GM12878 (cell line): ENCODE data around the gene INHBA. TPM values are rescaled to one million over a fixed set of nuclear protein-coding genes. Genes with fewer than 3 reads are reported as not detected.

ENCODE experiments used
- ATAC-seq: fragments of 200-7000 bp; cut with Tn5 transposase; 3 replicates; pipeline ENCODE4 v1.9.1; 2020; ENCODE audit warnings: mild to moderate bottlenecking, moderate library complexity
- BruUV-seq: library from RNA; stranded (reverse); fragments of 400-500 nt; replicated peaks from 2 replicates; lab custom pipeline; 2021; lab: Mats Ljungman, UMichigan
- CTCF ChIA-PET: fragments of 300-600 bp; sonication (Branson Sonifier 250); formaldehyde crosslinking; extraction: SDS; loops from one replicate; lab custom pipeline; 2021; ENCODE audit warnings: inconsistent platforms; lab: Yijun Ruan, JAX
- POLR2A ChIA-PET: fragments of 350-600 bp; formaldehyde crosslinking; extraction: SDS; loops from one replicate; lab custom pipeline; 2021; ENCODE audit warnings: inconsistent platforms; lab: Charles Lee
- RAD21 ChIA-PET: fragments of 300-600 bp; sonication (Branson Sonifier 250); formaldehyde crosslinking; loops from one replicate; lab custom pipeline; 2023; ENCODE audit warnings: antibody characterized with exemption; ENCODE audit not compliant: unreplicated experiment; lab: Charles Lee
- SMC1A ChIA-PET: fragments of 300-600 bp; sonication (Branson Sonifier 250); formaldehyde crosslinking; loops from one replicate; lab custom pipeline; 2023; ENCODE audit not compliant: unreplicated experiment, uncharacterized antibody; lab: Charles Lee
- DNase-seq: peaks from one replicate; pipeline ENCODE4 v3.0.0-alpha.2; 2011; ENCODE audit warnings: low read depth, low spot score
- FAIRE-seq: peaks from 3 replicates; lab custom pipeline; 2011; peaks lifted over from hg19 to GRCh38; lab: Jason Lieb, UNC
- H2AFZ ChIP-seq: 2 replicates; pipeline ENCODE4 v1.6.0; 2011; ENCODE audit warnings: low read depth, low read length, control low read depth; ENCODE audit not compliant: control insufficient read depth
- H3K27ac ChIP-seq: 2 replicates; pipeline ENCODE4 v1.5.1; 2011; ENCODE audit warnings: control low read depth; ENCODE audit not compliant: control insufficient read depth, insufficient read depth
- H3K27me3 ChIP-seq, 2 experiments: replicated peaks in 1 of 2; 2 replicates each; pipeline versions ENCODE4 v1.6.0 to v1.6.1; 2011; ENCODE audit warnings: low read length in 1 of 2; ENCODE audit not compliant: control insufficient read depth in 2 of 2, insufficient read depth in 2 of 2
- H3K36me3 ChIP-seq, 2 experiments: 2 replicates each; pipeline ENCODE4 v1.5.1; 2011; ENCODE audit warnings: low read length in 1 of 2; ENCODE audit not compliant: control insufficient read depth in 2 of 2, insufficient read depth in 2 of 2
- H3K4me1 ChIP-seq: 2 replicates; pipeline ENCODE4 v1.6.1; 2011; ENCODE audit warnings: mild to moderate bottlenecking, low read length, moderate library complexity, mixed read lengths; ENCODE audit not compliant: control insufficient read depth, insufficient read depth
- H3K4me2 ChIP-seq: 2 replicates; pipeline ENCODE4 v1.6.0; 2011; ENCODE audit warnings: control low read depth; ENCODE audit not compliant: control insufficient read depth, insufficient read depth
- H3K4me3 ChIP-seq: fragments of 200-600 bp; sonication (generic); 2 replicates; pipeline ENCODE4 v1.5.1; 2016
- H3K79me2 ChIP-seq: 2 replicates; pipeline ENCODE4 v1.6.0; 2011; ENCODE audit warnings: low read length; ENCODE audit not compliant: control insufficient read depth, insufficient read depth
- H3K9ac ChIP-seq: 2 replicates; pipeline ENCODE4 v1.8.0; 2011; ENCODE audit warnings: low read length, control low read depth, mixed read lengths; ENCODE audit not compliant: control insufficient read depth, insufficient read depth
- H3K9me3 ChIP-seq: replicated peaks from 3 replicates; pipeline ENCODE4 v1.5.1; 2011; ENCODE audit warnings: mild to moderate bottlenecking, low read length; ENCODE audit not compliant: control insufficient read depth, insufficient read depth
- H4K20me1 ChIP-seq: 2 replicates; pipeline ENCODE4 v1.6.0; 2011; ENCODE audit not compliant: control insufficient read depth, insufficient read depth
- BCLAF1 ChIP-seq: fragments of 450-650 bp; IDR thresholded peaks from 2 replicates; pipeline ENCODE4 v1.6.1; 2017; ENCODE audit warnings: antibody characterized with exemption, mild to moderate bottlenecking, moderate library complexity
- BHLHE40 ChIP-seq, 2 experiments: fragments of 450-650 bp in 1 of 2; IDR thresholded peaks; 2 replicates each; pipeline ENCODE4 v1.6.1; 2011 to 2017; ENCODE audit warnings: low read depth in 2 of 2, borderline replicate concordance in 1 of 2, improper control_type of control experiment in 1 of 2, low read length in 1 of 2, mild to moderate bottlenecking in 1 of 2
- CHD1 ChIP-seq: IDR thresholded peaks from 2 replicates; pipeline ENCODE4 v1.6.1; 2012; ENCODE audit warnings: low read depth, low read length, improper control_type of control experiment
- KDM1A ChIP-seq: fragments of 200-600 bp; sonication (generic); IDR thresholded peaks from 2 replicates; pipeline ENCODE4 v1.6.1; 2016; ENCODE audit warnings: borderline replicate concordance
- MYC ChIP-seq: IDR thresholded peaks from 2 replicates; pipeline ENCODE4 v1.6.1; 2011; ENCODE audit warnings: mild to moderate bottlenecking, low read length, moderate library complexity, inconsistent platforms; ENCODE audit not compliant: insufficient read depth, insufficient replicate concordance, insufficient read length, severe bottlenecking
- NBN ChIP-seq: fragments of 450-650 bp; IDR thresholded peaks from 2 replicates; pipeline ENCODE4 v1.6.1; 2016
- NR2C1 ChIP-seq: fragments of 450-650 bp; IDR thresholded peaks from 2 replicates; pipeline ENCODE4 v1.6.1; 2017; ENCODE audit warnings: antibody characterized with exemption, mild to moderate bottlenecking, moderate library complexity
- PAX8 ChIP-seq: fragments of 450-650 bp; IDR thresholded peaks from 2 replicates; pipeline ENCODE4 v1.6.1; 2017; ENCODE audit warnings: mild to moderate bottlenecking, moderate library complexity
- POLR2A ChIP-seq: IDR thresholded peaks from 2 replicates; pipeline ENCODE4 v1.6.1; 2011; ENCODE audit warnings: low read depth, mild to moderate bottlenecking, low read length
- SPI1 ChIP-seq: IDR thresholded peaks from 2 replicates; pipeline ENCODE4 v1.6.1; 2011; ENCODE audit warnings: low read depth, mild to moderate bottlenecking, low read length, moderate library complexity, borderline replicate concordance; ENCODE audit not compliant: insufficient read depth
- TCF3 ChIP-seq: IDR thresholded peaks from 2 replicates; pipeline ENCODE4 v1.6.1; 2012; ENCODE audit warnings: low read depth, mild to moderate bottlenecking, low read length, borderline replicate concordance; ENCODE audit not compliant: insufficient read depth
- WGBS: methylation state at CpG from one replicate; pipeline ENCODE4 v1.1.6; 2016; ENCODE audit warnings: low lambda C conversion rate; ENCODE audit not compliant: insufficient replicate concordance, insufficient coverage; ENCODE audit errors: missing lambda C conversion rate; 5-methylcytosine and 5-hydroxymethylcytosine counted together
- in situ Hi-C: fragments of 300-500 bp; cut with MboI; formaldehyde crosslinking; loops from 9 replicates; pipeline ENCODE4 v1.14.3; 2018; ENCODE audit warnings: mixed read lengths
- intact Hi-C: fragments of 100-400 bp; cut with micrococcal nuclease; formaldehyde crosslinking; loops from one replicate; pipeline ENCODE4 v1.14.2; 2022; ENCODE audit not compliant: unreplicated experiment
- polyA plus RNA-seq, 11 experiments: library from polyadenylated mRNA; depleted of rRNA in 4 of 11; unstranded in 6 of 11; stranded (reverse) in 5 of 11; fragments of >200 nt; fragmentation: Nextera tagmentation in 4 of 11; fragmentation: Illumina TruSeq in 1 of 11; extraction: Ambion mirVana in 4 of 11; extraction: Trizol in 1 of 11; gene quantifications; 1 replicate in 1 of 11; 2 replicates in 10 of 11; pipeline versions ENCODE4 v1.2.1 to v1.2.3, GENCODE V29; 2011 to 2016; ENCODE audit warnings: inconsistent platforms in 2 of 11, missing spikeins in 2 of 11, low read depth in 1 of 11
- total RNA-seq, 4 experiments: library from RNA; depleted of rRNA in 3 of 4; stranded (reverse); fragments of >200 nt in 3 of 4; fragmentation: Illumina TruSeq in 1 of 4; extraction: Trizol in 1 of 4; gene quantifications; 2 replicates each; pipeline versions ENCODE4 v1.2.1 to v1.2.3, GENCODE V29; 2013 to 2021
- TF ChIP-seq, protein P1 (sequence below): IDR thresholded peaks from 2 replicates; pipeline ENCODE4 v1.6.1; 2012; ENCODE audit warnings: improper control_type of control experiment, low read depth, low read length; ENCODE audit not compliant: insufficient replicate concordance

Gene INHBA
- total and polyA plus RNA-seq, 10 of the 15 experiments (the other 5 are each of a cell fraction or from before 2014, with no cell fraction given) = 0.04 to 0.05 (median 0.05) TPM; not detected in 6

GRCh38 chr7:41661596-41661995, 41.3 kb downstream of the INHBA start (continued):
- TF ChIP-seq, protein P1, sequence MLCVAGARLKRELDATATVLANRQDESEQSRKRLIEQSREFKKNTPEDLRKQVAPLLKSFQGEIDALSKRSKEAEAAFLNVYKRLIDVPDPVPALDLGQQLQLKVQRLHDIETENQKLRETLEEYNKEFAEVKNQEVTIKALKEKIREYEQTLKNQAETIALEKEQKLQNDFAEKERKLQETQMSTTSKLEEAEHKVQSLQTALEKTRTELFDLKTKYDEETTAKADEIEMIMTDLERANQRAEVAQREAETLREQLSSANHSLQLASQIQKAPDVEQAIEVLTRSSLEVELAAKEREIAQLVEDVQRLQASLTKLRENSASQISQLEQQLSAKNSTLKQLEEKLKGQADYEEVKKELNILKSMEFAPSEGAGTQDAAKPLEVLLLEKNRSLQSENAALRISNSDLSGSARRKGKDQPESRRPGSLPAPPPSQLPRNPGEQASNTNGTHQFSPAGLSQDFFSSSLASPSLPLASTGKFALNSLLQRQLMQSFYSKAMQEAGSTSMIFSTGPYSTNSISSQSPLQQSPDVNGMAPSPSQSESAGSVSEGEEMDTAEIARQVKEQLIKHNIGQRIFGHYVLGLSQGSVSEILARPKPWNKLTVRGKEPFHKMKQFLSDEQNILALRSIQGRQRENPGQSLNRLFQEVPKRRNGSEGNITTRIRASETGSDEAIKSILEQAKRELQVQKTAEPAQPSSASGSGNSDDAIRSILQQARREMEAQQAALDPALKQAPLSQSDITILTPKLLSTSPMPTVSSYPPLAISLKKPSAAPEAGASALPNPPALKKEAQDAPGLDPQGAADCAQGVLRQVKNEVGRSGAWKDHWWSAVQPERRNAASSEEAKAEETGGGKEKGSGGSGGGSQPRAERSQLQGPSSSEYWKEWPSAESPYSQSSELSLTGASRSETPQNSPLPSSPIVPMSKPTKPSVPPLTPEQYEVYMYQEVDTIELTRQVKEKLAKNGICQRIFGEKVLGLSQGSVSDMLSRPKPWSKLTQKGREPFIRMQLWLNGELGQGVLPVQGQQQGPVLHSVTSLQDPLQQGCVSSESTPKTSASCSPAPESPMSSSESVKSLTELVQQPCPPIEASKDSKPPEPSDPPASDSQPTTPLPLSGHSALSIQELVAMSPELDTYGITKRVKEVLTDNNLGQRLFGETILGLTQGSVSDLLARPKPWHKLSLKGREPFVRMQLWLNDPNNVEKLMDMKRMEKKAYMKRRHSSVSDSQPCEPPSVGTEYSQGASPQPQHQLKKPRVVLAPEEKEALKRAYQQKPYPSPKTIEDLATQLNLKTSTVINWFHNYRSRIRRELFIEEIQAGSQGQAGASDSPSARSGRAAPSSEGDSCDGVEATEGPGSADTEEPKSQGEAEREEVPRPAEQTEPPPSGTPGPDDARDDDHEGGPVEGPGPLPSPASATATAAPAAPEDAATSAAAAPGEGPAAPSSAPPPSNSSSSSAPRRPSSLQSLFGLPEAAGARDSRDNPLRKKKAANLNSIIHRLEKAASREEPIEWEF = no peak
- TF ChIP-seq BCLAF1 = no peak

- no TSS peak for BruUV-seq
- no peaks in the 10 kb centered on the region for H3K9me3 ChIP-seq
- H3K4me3 ChIP-seq = no peak overlapping the region
- H4K20me1 ChIP-seq = no peaks in the 10 kb centered on the region
- in situ Hi-C loops (no loop called here), intact Hi-C loops (no loop called here)
- ChIA-PET POLR2A (no interaction called here), CTCF (no interaction called here), RAD21 (no interaction called here), SMC1A (interaction anchor here (1.2 kb wide), 1 partner anchor 15 kb away, joined by 3 read pairs; no protein-coding TSS in a partner anchor)
- no peak overlapping the region for H3K9ac ChIP-seq
- H3K27me3 ChIP-seq = no peaks in the 10 kb centered on the region
- no peaks in the 10 kb centered on the region for H3K36me3 ChIP-seq
- H3K4me1 ChIP-seq = no peaks in the 10 kb centered on the region
- H2AFZ ChIP-seq = no peak overlapping the region
- DNase-seq = no peak
- no peak overlapping the region for H3K4me2 ChIP-seq
- no peaks in the 10 kb centered on the region for H3K79me2 ChIP-seq
- no peak overlapping the region for H3K27ac ChIP-seq
- WGBS = 52% methylated on average over 3 of the region's 3 CpGs
- FAIRE-seq = no peak
- ATAC-seq = no peak
- no peak for TF ChIP-seq KDM1A
- no peak for TF ChIP-seq SPI1
- TF ChIP-seq MYC = no peak
- no peak for TF ChIP-seq TCF3
- no peak for TF ChIP-seq PAX8
- TF ChIP-seq CHD1 = no peak
- TF ChIP-seq NR2C1 = no peak
- no peak for TF ChIP-seq POLR2A
- TF ChIP-seq NBN = no peak
- no peak for TF ChIP-seq BHLHE40 (IDR thresholded peaks at IDR 0.05; ENCODE audit: borderline replicate concordance in 1 of 2, low read depth in 2 of 2, low read length in 1 of 2)
Observed at GRCh38 chr7:41659539-41659938, 43.4 kb downstream of the INHBA start.
